HepG2 (cell line): ENCODE results near the gene KRT34. TPM values are rescaled to one million over a fixed set of nuclear protein-coding genes. Genes with fewer than 3 reads are reported as not detected.

Experiments used
- DPF2 ChIP-seq: sonication (generic); formaldehyde crosslinking; IDR thresholded peaks from 2 replicates; pipeline ENCODE4 v1.4.0; 2020; ENCODE audit warnings: mild to moderate bottlenecking, low read depth, missing genetic modification reagents, borderline replicate concordance
- FOXP1 ChIP-seq, 2 experiments: fragments of 450-650 bp in 1 of 2; IDR thresholded peaks; 2 replicates each; pipeline ENCODE4 v1.6.1; 2017 to 2018; ENCODE audit warnings: antibody characterized with exemption in 1 of 2
- HOXD1 ChIP-seq: sonication (generic); formaldehyde crosslinking; IDR thresholded peaks from 2 replicates; pipeline ENCODE4 v1.5.0; 2020; ENCODE audit warnings: missing genetic modification reagents
- NFE2L1 ChIP-seq: sonication (generic); formaldehyde crosslinking; IDR thresholded peaks from 2 replicates; pipeline ENCODE4 v1.4.0; 2020; ENCODE audit warnings: missing genetic modification reagents, mild to moderate bottlenecking, borderline replicate concordance
- PBX3 ChIP-seq: sonication (generic); formaldehyde crosslinking; IDR thresholded peaks from 2 replicates; pipeline ENCODE4 v1.8.1; 2023; ENCODE audit warnings: missing genetic modification reagents, inconsistent platforms, borderline replicate concordance
- RNF219 ChIP-seq: sonication (generic); formaldehyde crosslinking; IDR thresholded peaks from 2 replicates; pipeline ENCODE4 v1.5.0; 2020; ENCODE audit warnings: mild to moderate bottlenecking, missing genetic modification reagents
- TERF1 ChIP-seq: sonication (generic); formaldehyde crosslinking; IDR thresholded peaks from 2 replicates; pipeline ENCODE4 v1.8.0; 2022; ENCODE audit warnings: mild to moderate bottlenecking, missing genetic modification reagents, moderate library complexity
- TRIM24 ChIP-seq: sonication (generic); formaldehyde crosslinking; IDR thresholded peaks from 2 replicates; pipeline ENCODE4 v1.8.0; 2022; ENCODE audit warnings: mild to moderate bottlenecking, missing genetic modification reagents
- ZFP36L1 ChIP-seq: sonication (generic); formaldehyde crosslinking; IDR thresholded peaks from 2 replicates; pipeline ENCODE4 v1.8.0; 2022; ENCODE audit warnings: mild to moderate bottlenecking, missing genetic modification reagents, moderate library complexity
- ZNF136 ChIP-seq: sonication (generic); formaldehyde crosslinking; IDR thresholded peaks from 2 replicates; pipeline ENCODE4 v1.8.1; 2022; ENCODE audit warnings: low read depth, mild to moderate bottlenecking, moderate library complexity, missing genetic modification reagents
- ZNF510 ChIP-seq: sonication (generic); formaldehyde crosslinking; IDR thresholded peaks from 2 replicates; pipeline ENCODE4 v1.4.0; 2020; ENCODE audit warnings: low read depth, mild to moderate bottlenecking, missing genetic modification reagents
- ZNF513 ChIP-seq: sonication (generic); formaldehyde crosslinking; conservative IDR thresholded peaks from 2 replicates; pipeline ENCODE4 v1.5.0; 2020; ENCODE audit warnings: missing genetic modification reagents
- ZNF572 ChIP-seq: sonication (generic); formaldehyde crosslinking; IDR thresholded peaks from 2 replicates; pipeline ENCODE4 v1.5.1; 2020; ENCODE audit warnings: mild to moderate bottlenecking, missing genetic modification reagents
- ZNF687 ChIP-seq: sonication (generic); formaldehyde crosslinking; IDR thresholded peaks from 2 replicates; pipeline ENCODE4 v1.5.1; 2020; ENCODE audit warnings: mild to moderate bottlenecking, missing genetic modification reagents, moderate library complexity
- polyA plus RNA-seq, 8 experiments: library from polyadenylated mRNA; depleted of rRNA in 3 of 8; stranded (reverse) in 7 of 8; unstranded in 1 of 8; fragments of >200 nt; fragmentation: Illumina TruSeq in 4 of 8; extraction: Trizol in 4 of 8; gene quantifications; 2 replicates each; pipeline versions ENCODE4 v1.2.1 to v1.2.3, GENCODE V29; 2011 to 2016; ENCODE audit warnings: low read depth in 4 of 8, missing spikeins in 1 of 8, mixed read lengths in 1 of 8; ENCODE audit not compliant: insufficient read depth in 1 of 8
- total RNA-seq, 5 experiments: library from RNA; depleted of rRNA; stranded (reverse); fragments of >200 nt; fragmentation: Illumina TruSeq; extraction: Trizol; gene quantifications; 2 replicates each; pipeline ENCODE4 v1.2.3, GENCODE V29; 2016; ENCODE audit warnings: low read depth in 1 of 5

KRT34 gene
- total and polyA plus RNA-seq, 2 of the 13 experiments (the other 11 are each of a cell fraction or from before 2014, with no cell fraction given): not detected

GRCh38 chr17:41415833-41416335 lies 33.8 kb upstream of the KRT34 start (continued):
- TF ChIP-seq DPF2 (CRISPR knock-in tag) (peak; percentile 37; the same call in 1 of the 2 replicates), PBX3 (CRISPR knock-in tag) (no peak), ZNF513 (no peak), ZNF510 (CRISPR knock-in tag) (no peak), RNF219 (CRISPR knock-in tag) (no peak), NFE2L1 (CRISPR knock-in tag) (no peak), ZNF572 (CRISPR knock-in tag) (no peak), ZNF136 (CRISPR knock-in tag) (no peak), ZFP36L1 (CRISPR knock-in tag) (peak; percentile 64; the same call in 1 of the 2 replicates), TRIM24 (CRISPR knock-in tag) (no peak), ZNF687 (no peak), FOXP1 (IDR thresholded peaks at IDR 0.05) (no peak), FOXP1 (CRISPR knock-in tag; IDR thresholded peaks at IDR 0.05) (peak; percentile 67), HOXD1 (no peak), TERF1 (no peak)
